NCI-H2171 treated with DMSO at 0.1 percent for 48 hours (cell line): ENCODE results near the gene NINL.
"Not testable (repeated sequence)": the region's sequence is repeated elsewhere in the genome, so short reads cannot be mapped to it uniquely, and the experiment has no call there.

Experiments used
- DNase-seq: peaks from one replicate; lab custom pipeline; 2025; lab: John Stamatoyannopoulos, UW

Gene NINL

DNA sequence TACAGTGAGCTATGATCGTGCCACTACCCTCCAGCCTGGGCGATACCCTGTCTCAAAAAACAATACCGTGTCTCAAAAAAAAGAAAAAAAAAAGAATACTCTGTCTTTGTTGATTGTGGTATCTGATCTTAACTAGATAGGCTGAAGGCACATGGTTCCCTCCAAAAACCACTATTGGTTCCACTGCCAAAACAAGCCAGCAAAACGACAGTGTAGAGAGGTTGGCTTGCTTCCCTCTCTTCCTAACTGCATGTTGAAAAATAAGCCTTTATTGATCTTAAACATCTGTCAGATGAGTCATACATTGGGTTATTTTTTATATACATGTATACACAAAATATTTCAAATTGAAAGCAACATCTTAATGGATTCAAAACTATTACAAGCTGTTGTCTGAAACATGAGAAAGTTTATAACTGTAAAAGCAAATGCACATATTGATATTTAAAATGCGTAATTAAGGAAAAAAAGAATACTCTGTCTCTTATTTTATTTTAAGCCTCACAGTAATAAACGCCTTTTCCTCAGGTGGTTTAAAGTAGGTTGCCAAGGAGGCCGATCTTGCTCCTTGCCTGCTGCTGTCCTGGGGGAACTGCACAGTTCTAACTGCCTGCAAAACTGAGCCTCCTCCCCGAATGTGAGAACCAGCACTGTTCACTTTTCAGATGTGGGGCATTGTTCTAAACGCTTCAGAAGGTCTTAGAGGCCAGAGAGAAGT lies 7.0 kb upstream of the NINL start:
- peak; percentile 72 for DNase-seq

DNA sequence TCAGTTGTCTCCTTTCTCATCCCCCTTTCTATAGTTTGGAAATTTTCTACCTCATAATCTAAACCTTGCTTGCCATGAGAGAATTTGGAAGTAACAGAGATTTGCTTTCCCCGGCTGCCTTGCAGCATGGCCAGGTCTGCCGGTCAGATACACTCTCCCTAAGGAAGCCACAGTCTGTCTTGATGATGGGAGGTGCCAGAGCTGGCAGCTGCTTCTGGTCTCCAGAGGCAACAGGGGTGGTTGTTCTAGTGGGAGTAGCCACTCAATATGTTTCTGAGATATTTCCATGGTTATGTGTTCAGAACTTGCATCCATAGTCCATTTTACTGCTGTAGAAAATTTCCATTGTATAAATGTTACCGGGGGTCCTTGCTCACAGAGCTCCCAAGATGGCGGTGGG lies 5.4 kb upstream of the NINL start:
- DNase-seq: not testable (repeated sequence)

DNA sequence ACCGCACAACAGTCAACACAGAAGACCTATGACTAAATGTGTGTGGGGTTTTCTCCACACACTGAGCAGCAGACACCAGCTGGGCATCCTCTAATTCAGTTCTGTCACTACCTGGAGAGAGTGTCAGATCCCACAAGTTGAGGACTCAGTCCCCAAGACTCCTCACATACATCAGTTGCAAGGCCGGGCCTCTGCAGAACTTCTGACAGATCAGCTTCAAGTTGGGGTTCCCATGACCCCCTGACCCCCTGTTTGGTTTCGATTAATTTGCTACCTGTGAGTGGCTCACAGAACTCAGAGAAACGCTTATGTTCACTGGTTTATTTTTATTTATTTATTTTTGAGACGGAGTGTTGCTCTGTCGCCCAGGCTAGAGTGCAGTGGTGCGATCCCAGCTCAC lies 3.2 kb upstream of the NINL start:
- no peak for DNase-seq

DNA sequence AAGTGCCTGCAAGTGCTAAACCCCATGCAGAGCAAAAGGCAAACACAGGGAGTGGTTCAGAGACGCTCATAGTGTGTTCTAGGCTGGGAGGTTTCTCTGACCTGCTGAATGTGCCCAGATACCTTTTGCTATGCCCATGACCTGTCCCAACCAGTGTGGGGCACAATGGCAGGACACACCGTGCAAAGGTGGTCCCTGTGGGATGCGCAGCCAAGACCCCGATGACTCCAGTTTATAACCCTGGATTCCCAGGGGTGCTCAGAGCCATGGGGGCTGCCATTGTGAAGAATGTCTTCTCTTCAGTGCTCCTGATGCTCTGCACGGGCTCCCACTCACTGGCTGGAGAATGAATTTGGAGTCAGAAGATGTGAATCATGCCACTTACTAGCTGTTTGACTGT lies 2.2 kb upstream of the NINL start:
- DNase-seq: no peak

DNA sequence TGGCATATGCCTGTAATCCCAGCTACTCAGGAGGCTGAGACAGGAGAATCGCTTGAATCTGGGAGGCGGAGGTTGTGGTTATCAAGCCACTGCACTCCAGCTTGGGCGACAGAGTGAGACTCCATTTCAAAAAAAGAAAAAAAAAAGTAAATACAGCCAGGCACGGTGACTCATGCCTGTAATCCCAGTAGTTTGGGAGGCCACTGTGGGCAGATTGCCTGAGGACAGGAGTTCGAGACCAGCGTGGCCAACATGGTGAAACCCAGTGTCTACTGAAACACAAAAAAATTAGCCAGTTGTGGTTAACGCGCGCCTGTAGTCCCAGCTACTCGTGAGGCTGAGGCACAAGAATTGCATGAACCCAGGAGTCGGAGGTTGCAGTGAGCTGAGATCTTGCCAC lies 1.5 kb upstream of the NINL start:
- DNase-seq: no peak

- DNase-seq: not testable (repeated sequence)
Observed at GRCh38 chr20:25583607-25584006, 1.7 kb downstream of the NINL start.

DNA sequence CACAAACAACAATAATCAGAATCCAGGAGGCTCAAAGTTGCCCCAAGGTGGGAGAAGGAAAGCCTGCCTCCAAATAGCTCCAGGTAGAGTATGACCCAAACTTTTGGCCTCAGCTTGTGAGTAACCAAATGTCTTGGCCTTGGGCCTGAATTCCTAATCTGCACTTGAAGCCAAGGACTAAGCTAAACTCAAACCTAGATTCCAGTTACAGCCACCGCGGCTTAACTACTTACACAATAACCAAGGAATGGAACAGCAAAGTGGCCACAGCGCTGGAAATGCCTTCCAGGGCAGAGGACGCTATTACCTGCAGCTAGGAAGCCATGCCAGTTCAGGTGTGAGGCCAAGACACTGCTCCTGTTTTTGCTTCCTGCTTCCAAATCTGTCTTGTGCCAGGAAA lies 4.6 kb downstream of the NINL start:
- no peak for DNase-seq

GRCh38 chr20:25579081-25579770 lies 6.1 kb downstream of the NINL start:
- peak; percentile 88 for DNase-seq

GRCh38 chr20:25576783-25577530 lies 8.4 kb downstream of the NINL start:
- DNase-seq: no peak

- no peak for DNase-seq
Observed at GRCh38 chr20:25574411-25574810, 10.9 kb downstream of the NINL start.

DNA sequence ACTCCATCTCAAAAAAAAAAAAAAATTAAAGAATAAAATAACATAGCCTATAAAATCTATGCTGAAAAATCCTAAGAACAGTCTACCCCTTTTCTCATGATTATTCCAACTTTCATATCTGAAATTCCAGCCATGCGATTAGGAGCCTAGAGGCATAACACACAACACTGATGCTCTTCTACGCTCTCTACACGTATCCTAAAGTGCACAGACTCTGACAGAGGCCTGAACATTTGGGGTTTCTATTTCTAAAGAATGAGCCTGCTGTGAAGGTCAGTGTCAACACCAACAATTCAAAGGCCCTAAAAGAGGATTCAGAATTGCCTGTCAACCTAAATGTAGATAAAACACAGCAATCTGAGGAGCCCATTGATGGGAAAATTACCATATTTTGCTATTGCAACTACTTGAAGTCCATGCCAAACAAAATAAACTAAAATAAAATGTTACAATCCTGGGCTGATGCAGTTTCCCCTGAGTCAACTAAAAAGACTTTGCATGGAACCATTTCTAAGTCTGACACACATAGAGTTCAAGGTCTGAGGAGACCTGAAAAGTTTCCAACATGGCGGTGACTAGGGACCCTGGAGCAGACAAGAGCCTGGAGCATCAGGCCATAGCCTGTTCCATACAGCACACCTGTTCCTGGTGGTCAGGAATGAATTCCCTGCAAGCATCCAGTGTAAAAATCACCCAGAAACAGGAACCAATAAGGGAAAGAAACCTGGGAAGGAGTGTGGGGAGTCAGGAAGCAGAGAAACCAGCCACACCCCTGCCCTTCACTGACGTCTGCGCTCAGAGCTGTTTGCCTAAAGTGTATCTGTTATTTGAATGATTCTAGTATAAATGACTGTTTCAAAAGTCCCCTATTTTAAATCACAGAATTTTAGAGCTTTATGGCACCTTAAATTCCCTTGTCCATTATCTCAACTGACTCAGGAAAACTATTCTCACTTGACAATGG lies 11.8 kb downstream of the NINL start:
- DNase-seq: no peak

- peak; percentile 66 for DNase-seq
Observed at GRCh38 chr20:25571817-25572216, 13.5 kb downstream of the NINL start.

- DNase-seq: no peak
Observed at GRCh38 chr20:25571240-25571639, 14.1 kb downstream of the NINL start.

DNA sequence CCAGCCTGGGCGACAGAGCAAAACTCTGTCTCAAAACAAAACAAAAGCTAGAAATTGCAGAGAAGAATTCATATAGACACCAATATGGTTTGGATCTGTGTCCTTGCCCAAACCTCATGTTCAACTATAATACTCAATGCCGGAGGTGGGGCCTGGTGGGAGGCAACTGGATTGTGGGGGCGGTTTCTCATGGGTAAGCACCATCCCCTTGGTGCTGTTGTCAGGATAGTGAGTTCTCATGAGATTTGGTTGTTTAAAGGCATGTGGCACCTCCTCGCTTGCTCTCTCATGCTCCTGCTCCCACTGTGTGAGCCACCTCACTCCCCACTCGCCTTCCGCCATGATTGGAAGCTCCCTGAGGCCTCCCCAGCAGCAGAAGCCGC lies 15.2 kb downstream of the NINL start:
- no peak for DNase-seq

DNA sequence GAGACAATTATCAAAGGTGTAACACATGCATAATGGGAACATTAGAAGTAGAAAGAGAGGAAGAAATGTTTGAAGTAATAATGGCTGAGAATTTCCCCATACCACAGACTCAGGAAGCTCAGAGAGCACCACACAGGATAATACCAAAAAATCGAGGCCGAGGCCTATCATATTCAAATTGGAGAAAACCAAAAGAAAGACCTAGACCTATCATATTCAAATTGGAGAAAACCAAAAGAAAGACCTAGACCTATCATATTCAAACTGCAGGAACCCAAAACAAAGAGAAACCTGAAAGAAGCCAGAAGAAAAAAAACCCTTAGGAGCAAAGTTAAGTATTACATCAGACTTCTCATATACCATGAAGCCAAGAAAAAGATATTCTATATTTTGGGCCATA lies 18.0 kb downstream of the NINL start:
- no peak for DNase-seq

DNA sequence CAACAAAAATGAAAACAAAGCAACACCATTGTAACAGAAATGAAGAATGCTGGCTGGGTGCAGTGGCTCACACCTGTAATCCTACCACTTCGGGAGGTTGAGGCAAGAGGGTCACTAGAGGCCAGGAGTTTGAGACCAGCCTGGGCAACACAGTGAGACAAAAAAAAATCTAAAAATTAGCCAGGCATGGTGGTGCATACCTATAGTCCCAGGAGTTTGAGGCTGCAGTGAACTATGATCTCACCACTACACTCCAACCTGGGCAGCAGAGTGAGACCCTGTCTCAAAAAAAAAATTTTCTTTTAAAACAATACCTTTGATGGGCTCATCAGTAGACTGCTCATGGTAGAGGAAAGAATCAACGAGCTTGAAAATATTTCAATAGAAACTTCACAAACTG lies 18.5 kb downstream of the NINL start:
- no peak for DNase-seq

DNA sequence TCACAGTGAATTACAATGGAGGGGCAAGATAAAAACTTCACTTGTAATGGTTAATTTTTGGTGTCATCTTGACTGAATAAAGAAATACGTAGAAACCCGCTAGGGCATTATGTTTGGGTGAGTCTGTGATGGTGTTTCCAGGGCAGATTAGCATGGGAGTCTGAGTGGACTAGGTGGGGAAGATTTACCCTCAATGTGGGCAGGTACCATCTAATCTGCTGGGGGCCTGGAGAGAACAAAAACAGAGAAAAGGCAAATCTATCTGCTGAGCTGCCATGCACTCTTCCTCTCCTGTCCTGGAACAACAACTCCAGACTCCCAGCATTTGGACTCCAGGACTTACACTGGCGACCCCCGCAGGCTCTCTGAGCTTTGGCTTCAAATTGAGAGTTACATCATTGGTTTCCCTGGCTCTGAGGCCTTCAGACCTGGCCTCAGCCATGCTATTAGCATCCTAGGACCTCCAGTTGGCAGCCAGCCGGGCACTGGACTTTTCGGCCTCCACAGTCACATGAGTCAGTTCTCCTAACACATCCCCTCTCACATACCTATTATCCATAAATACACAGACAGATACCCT lies 19.7 kb downstream of the NINL start:
- no peak for DNase-seq

DNA sequence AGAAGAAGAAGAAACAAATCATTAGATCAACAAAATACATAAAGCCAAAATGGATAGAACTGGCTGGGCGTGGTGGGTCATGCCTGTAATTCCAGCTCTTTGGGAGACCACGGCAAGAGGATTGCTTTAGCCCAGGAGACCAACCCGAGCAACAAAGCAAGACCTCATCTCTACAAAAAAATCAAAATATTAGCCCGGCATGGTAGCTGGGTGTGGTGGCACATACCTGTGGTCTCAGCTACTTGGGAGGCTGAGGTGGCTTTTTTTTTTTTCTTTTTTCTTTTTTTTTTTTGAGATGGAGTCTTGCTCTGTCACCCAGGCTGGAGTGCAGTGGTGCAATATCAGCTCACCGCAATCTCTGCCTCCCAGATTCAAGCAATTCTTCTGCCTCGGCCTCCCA lies 21.5 kb downstream of the NINL start:
- no peak for DNase-seq

DNA sequence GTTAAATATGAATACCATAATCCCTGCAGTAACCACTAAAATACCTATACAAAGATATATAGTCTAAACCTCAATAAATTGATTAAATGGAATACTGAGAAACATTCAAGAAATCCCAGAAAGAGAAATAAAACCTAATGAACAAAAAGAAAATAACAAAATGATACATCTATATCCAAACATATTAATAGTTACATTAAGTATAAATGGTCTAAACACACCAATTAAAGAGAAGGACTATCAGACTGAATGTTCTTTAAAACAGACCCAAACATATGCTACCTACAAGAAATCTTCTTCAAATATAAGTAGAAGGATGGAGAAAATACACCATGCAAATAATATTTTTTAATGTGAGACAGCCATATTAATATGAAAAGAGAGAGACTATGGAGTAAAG lies 22.0 kb downstream of the NINL start:
- no peak for DNase-seq

DNA sequence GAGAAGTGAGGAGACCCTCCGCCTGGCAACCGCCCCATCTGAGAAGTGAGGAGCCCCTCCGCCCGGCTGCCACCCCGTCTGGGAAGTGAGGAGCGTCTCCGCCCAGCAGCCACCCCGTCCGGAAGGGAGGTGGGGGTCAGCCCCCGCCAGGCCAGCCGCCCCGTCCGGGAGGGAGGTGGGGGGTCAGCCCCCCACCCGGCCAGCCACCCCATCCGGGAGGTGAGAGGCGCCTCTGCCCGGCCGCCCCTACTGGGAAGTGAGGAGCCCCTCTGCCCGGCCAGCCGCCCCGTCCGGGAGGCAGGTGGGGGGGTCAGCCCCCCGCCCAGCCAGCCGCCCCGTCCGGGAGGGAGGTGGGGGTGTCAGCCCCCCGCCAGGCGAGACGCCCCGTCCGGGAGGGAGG lies 23.6 kb downstream of the NINL start:
- DNase-seq: not testable (repeated sequence)

- peak; percentile 53 for DNase-seq
Observed at GRCh38 chr20:25553819-25554296, 31.5 kb downstream of the NINL start.
